PC-3 (cell line): ENCODE data around the gene INAVA.

ENCODE experiments used
- EZH2phosphoT487 ChIP-seq: fragments of 300-600 bp; sonication (generic); IDR thresholded peaks from 2 replicates; pipeline ENCODE4 v1.6.1; 2018; ENCODE audit warnings: mild to moderate bottlenecking, antibody characterized with exemption, low read length, borderline replicate concordance
- TF ChIP-seq, protein P1 (sequence below): fragments of 300-600 bp; sonication (generic); conservative IDR thresholded peaks from 2 replicates; pipeline ENCODE4 v1.5.1; 2017; ENCODE audit warnings: antibody characterized with exemption, low read depth, mild to moderate bottlenecking, low read length

- TF ChIP-seq, protein P1, sequence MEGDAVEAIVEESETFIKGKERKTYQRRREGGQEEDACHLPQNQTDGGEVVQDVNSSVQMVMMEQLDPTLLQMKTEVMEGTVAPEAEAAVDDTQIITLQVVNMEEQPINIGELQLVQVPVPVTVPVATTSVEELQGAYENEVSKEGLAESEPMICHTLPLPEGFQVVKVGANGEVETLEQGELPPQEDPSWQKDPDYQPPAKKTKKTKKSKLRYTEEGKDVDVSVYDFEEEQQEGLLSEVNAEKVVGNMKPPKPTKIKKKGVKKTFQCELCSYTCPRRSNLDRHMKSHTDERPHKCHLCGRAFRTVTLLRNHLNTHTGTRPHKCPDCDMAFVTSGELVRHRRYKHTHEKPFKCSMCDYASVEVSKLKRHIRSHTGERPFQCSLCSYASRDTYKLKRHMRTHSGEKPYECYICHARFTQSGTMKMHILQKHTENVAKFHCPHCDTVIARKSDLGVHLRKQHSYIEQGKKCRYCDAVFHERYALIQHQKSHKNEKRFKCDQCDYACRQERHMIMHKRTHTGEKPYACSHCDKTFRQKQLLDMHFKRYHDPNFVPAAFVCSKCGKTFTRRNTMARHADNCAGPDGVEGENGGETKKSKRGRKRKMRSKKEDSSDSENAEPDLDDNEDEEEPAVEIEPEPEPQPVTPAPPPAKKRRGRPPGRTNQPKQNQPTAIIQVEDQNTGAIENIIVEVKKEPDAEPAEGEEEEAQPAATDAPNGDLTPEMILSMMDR = no peak
- TF ChIP-seq EZH2phosphoT487 = no peak
Measured at GRCh38 chr1:200962631-200963030, 67.9 kb downstream of the INAVA start.
